Spleen (tissue), 7 donors: ENCODE measurements around the gene KRTAP24-1.

Source experiments
- POLR2A ChIP-seq, 3 donors: fragments of 450-650 bp; IDR thresholded peaks; one replicate each; pipeline ENCODE4 v1.5.1; 2017; ENCODE audit warnings: antibody characterized with exemption in 3 of 3, mild to moderate bottlenecking in 1 of 3
- POLR2AphosphoS5 ChIP-seq, 3 donors: sonication (generic); formaldehyde crosslinking; IDR thresholded peaks; one replicate each; pipeline ENCODE4 v1.5.1; 2017; ENCODE audit warnings: antibody characterized with exemption in 3 of 3
- TF ChIP-seq, protein P1 (sequence below), 11 experiments: fragments of 200-600 bp in 7 of 11; fragments of 450-650 bp in 4 of 11; sonication (generic) in 4 of 11; IDR thresholded peaks in 8 of 11; conservative IDR thresholded peaks in 3 of 11; 1 replicate in 7 of 11; 2 replicates in 4 of 11; pipeline versions ENCODE4 v1.4.0 to v1.8.0; 2016 to 2021; ENCODE audit warnings: antibody characterized with exemption in 11 of 11, inconsistent platforms in 4 of 11, mild to moderate bottlenecking in 1 of 11
- donor health status: DM: no; HTN: no; CAD: no; lungs with moderate emphysema.
- donor health status: DM: no; HTN: no; CAD: no.
- donor health status: DM: no; HTN: no; CAD: no.

DNA sequence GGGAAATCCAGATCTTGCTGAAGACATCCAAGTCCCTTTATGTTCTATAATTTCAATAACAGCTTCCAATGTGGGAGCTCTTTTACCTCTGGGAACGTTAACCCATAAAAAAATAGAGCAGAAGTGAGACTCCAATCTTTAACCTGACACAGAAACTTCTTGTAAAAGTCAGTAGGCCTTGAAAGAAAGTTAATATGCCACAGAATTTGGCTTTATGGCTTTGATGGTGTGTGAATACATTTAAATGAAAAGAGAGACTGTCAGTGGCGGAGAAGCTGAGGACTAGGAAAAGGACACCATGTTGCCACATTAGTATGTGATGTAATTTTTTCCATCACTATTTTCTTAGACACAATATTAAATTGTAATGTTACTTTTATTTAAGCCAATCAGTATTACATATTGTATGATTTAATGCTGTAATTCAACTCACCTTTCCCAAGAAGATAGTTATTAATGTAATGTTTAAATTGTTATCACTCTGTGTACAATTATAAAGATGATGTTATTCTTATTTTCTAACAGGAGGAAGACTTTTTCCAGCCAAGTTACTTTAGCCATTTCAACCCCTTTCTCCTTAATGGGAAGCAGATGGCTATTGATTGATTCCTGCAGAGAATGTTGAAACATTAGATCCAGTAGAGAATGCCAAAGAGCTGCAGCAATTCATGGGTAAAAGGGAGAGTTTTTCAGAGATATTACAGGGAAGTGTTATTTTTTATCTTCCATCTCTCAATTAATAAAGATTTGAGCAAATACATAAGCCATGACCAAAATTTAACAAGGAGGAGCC, 49.3 kb downstream of the KRTAP24-1 start:
- TF ChIP-seq POLR2A (IDR thresholded peaks at IDR 0.05) (no peak), POLR2AphosphoS5 (IDR thresholded peaks at IDR 0.05) (no peak)
- TF ChIP-seq, protein P1, sequence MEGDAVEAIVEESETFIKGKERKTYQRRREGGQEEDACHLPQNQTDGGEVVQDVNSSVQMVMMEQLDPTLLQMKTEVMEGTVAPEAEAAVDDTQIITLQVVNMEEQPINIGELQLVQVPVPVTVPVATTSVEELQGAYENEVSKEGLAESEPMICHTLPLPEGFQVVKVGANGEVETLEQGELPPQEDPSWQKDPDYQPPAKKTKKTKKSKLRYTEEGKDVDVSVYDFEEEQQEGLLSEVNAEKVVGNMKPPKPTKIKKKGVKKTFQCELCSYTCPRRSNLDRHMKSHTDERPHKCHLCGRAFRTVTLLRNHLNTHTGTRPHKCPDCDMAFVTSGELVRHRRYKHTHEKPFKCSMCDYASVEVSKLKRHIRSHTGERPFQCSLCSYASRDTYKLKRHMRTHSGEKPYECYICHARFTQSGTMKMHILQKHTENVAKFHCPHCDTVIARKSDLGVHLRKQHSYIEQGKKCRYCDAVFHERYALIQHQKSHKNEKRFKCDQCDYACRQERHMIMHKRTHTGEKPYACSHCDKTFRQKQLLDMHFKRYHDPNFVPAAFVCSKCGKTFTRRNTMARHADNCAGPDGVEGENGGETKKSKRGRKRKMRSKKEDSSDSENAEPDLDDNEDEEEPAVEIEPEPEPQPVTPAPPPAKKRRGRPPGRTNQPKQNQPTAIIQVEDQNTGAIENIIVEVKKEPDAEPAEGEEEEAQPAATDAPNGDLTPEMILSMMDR (IDR thresholded peaks at IDR 0.05 in 8 of 11, conservative IDR thresholded peaks at IDR 0.05 in 3 of 11), result no peak
